T-helper 2 cell treated with Interferon-gamma antibody and Interleukin-4, amounts not matched to agents 5 μg/mL and 100 μg/mL, for 36 hours (primary cell): ENCODE data around the gene TP53RK.

Experiments
- DNase-seq: peaks from one replicate; pipeline ENCODE4 v3.0.0; 2021; ENCODE audit warnings: low spot score
- H3K27ac Mint-ChIP-seq: one replicate; pipeline ENCODE4 v1.8.0; 2021; ENCODE audit warnings: mild to moderate bottlenecking, mixed read lengths
- H3K27me3 Mint-ChIP-seq: one replicate; pipeline ENCODE4 v1.8.0; 2021; ENCODE audit warnings: low read depth, mixed read lengths
- H3K36me3 Mint-ChIP-seq: one replicate; pipeline ENCODE4 v1.8.0; 2021; ENCODE audit warnings: low read depth, mixed read lengths
- H3K4me1 Mint-ChIP-seq: one replicate; pipeline ENCODE4 v1.8.0; 2021; ENCODE audit warnings: low read depth, mixed read lengths
- H3K4me3 Mint-ChIP-seq: one replicate; pipeline ENCODE4 v1.8.0; 2022; ENCODE audit warnings: mild to moderate bottlenecking, moderate library complexity, mixed read lengths
- H3K9me3 Mint-ChIP-seq: one replicate; pipeline ENCODE4 v1.8.0; 2021; ENCODE audit warnings: mixed read lengths

Gene TP53RK

GRCh38 chr20:46701556-46701955 lies 12.3 kb upstream of the TP53RK start:
- Mint-ChIP-seq H3K4me1 (no peaks in the 10 kb centered on the region), H3K27ac (no peak overlapping the region), H3K36me3 (no peaks in the 10 kb centered on the region), H3K9me3 (peaks cover 2% of the 10 kb centered on the region), H3K4me3 (no peak overlapping the region), H3K27me3 (peaks cover 24% of the 10 kb centered on the region)
- DNase-seq: no peak

GRCh38 chr20:46701057-46701456 lies 11.8 kb upstream of the TP53RK start:
- Mint-ChIP-seq H3K36me3 (no peaks in the 10 kb centered on the region), H3K27ac (no peak overlapping the region), H3K4me3 (no peak overlapping the region), H3K9me3 (no peaks in the 10 kb centered on the region), H3K27me3 (peaks cover 21% of the 10 kb centered on the region), H3K4me1 (no peaks in the 10 kb centered on the region)
- DNase-seq: no peak

- Mint-ChIP-seq H3K9me3 (no peaks in the 10 kb centered on the region), H3K27ac (no peak overlapping the region), H3K36me3 (no peaks in the 10 kb centered on the region), H3K4me1 (no peaks in the 10 kb centered on the region), H3K27me3 (peaks cover 20% of the 10 kb centered on the region), H3K4me3 (no peak overlapping the region)
- no peak for DNase-seq
These were observed 11.2 kb upstream of the TP53RK start for GRCh38 chr20:46700481-46700880.

GRCh38 chr20:46699651-46700359 lies 10.6 kb upstream of the TP53RK start:
- no peak overlapping the region for H3K4me3 Mint-ChIP-seq
- no peak overlapping the region for H3K27ac Mint-ChIP-seq
- H3K4me1 Mint-ChIP-seq: peaks cover under 1% of the 10 kb centered on the region
- H3K27me3 Mint-ChIP-seq: peaks cover 15% of the 10 kb centered on the region
- H3K36me3 Mint-ChIP-seq: no peaks in the 10 kb centered on the region
- no peak for DNase-seq
- H3K9me3 Mint-ChIP-seq: no peaks in the 10 kb centered on the region

GRCh38 chr20:46698788-46699187 lies 9.5 kb upstream of the TP53RK start:
- Mint-ChIP-seq H3K27ac (no peak overlapping the region), H3K4me3 (no peak overlapping the region), H3K4me1 (peaks cover 6% of the 10 kb centered on the region), H3K36me3 (no peaks in the 10 kb centered on the region), H3K9me3 (no peaks in the 10 kb centered on the region), H3K27me3 (peaks cover 8% of the 10 kb centered on the region)
- no peak for DNase-seq

- Mint-ChIP-seq H3K27ac (no peak overlapping the region), H3K36me3 (no peaks in the 10 kb centered on the region), H3K4me1 (peaks cover 6% of the 10 kb centered on the region), H3K9me3 (no peaks in the 10 kb centered on the region), H3K27me3 (peaks cover 8% of the 10 kb centered on the region), H3K4me3 (no peak overlapping the region)
- DNase-seq: no peak
These were observed 7.6 kb upstream of the TP53RK start for GRCh38 chr20:46696791-46697279.

- no peaks in the 10 kb centered on the region for H3K36me3 Mint-ChIP-seq
- H3K4me3 Mint-ChIP-seq: no peak overlapping the region
- H3K4me1 Mint-ChIP-seq: peaks cover 6% of the 10 kb centered on the region
- no peak for DNase-seq
- H3K27ac Mint-ChIP-seq: no peak overlapping the region
- H3K9me3 Mint-ChIP-seq: no peaks in the 10 kb centered on the region
- peaks cover 8% of the 10 kb centered on the region for H3K27me3 Mint-ChIP-seq
These were observed 6.6 kb upstream of the TP53RK start for GRCh38 chr20:46695892-46696291.

GRCh38 chr20:46694484-46694883 lies 5.2 kb upstream of the TP53RK start:
- Mint-ChIP-seq H3K36me3 (no peaks in the 10 kb centered on the region), H3K27ac (no peak overlapping the region), H3K9me3 (no peaks in the 10 kb centered on the region), H3K4me3 (no peak overlapping the region), H3K4me1 (peaks cover 11% of the 10 kb centered on the region), H3K27me3 (peaks cover 4% of the 10 kb centered on the region)
- DNase-seq: no peak

GRCh38 chr20:46691196-46691595 lies 2.0 kb upstream of the TP53RK start:
- H3K4me1 Mint-ChIP-seq: peaks cover 27% of the 10 kb centered on the region
- DNase-seq: no peak
- no peak overlapping the region for H3K4me3 Mint-ChIP-seq
- no peaks in the 10 kb centered on the region for H3K27me3 Mint-ChIP-seq
- H3K9me3 Mint-ChIP-seq: no peaks in the 10 kb centered on the region
- no peak overlapping the region for H3K27ac Mint-ChIP-seq
- peaks cover 10% of the 10 kb centered on the region for H3K36me3 Mint-ChIP-seq

GRCh38 chr20:46690219-46691106 lies 1.2 kb upstream of the TP53RK start:
- Mint-ChIP-seq H3K27ac (peak overlapping the region; percentile 55), H3K27me3 (no peaks in the 10 kb centered on the region), H3K36me3 (peaks cover 15% of the 10 kb centered on the region), H3K4me1 (peaks cover 33% of the 10 kb centered on the region), H3K9me3 (no peaks in the 10 kb centered on the region), H3K4me3 (peak overlapping the region; percentile 60)
- no peak for DNase-seq

- Mint-ChIP-seq H3K4me1 (peaks cover 34% of the 10 kb centered on the region), H3K36me3 (peaks cover 19% of the 10 kb centered on the region), H3K4me3 (peak overlapping the region; percentile 89), H3K27me3 (no peaks in the 10 kb centered on the region), H3K27ac (peak overlapping the region; percentile 87), H3K9me3 (no peaks in the 10 kb centered on the region)
- no peak for DNase-seq
These were observed 476 bp upstream of the TP53RK start for GRCh38 chr20:46689754-46690085.

GRCh38 chr20:46688151-46689081 lies 828 bp downstream of the TP53RK start:
- Mint-ChIP-seq H3K4me1 (peaks cover 34% of the 10 kb centered on the region), H3K27ac (peak overlapping the region; percentile 83), H3K9me3 (no peaks in the 10 kb centered on the region), H3K27me3 (no peaks in the 10 kb centered on the region), H3K36me3 (peaks cover 25% of the 10 kb centered on the region), H3K4me3 (peak overlapping the region; percentile 89)
- DNase-seq: no peak

GRCh38 chr20:46683939-46684750 lies 5.1 kb downstream of the TP53RK start:
- H3K27ac Mint-ChIP-seq: no peak overlapping the region
- H3K27me3 Mint-ChIP-seq: no peaks in the 10 kb centered on the region
- DNase-seq: no peak
- H3K4me3 Mint-ChIP-seq: no peak overlapping the region
- H3K9me3 Mint-ChIP-seq: no peaks in the 10 kb centered on the region
- peaks cover 25% of the 10 kb centered on the region for H3K36me3 Mint-ChIP-seq
- H3K4me1 Mint-ChIP-seq: peaks cover 36% of the 10 kb centered on the region
